RWPE1 (cell line): ENCODE results near the gene CYP2R1.
A peak's percentile ranks its signal among the peaks of the same experiment; 100 is the strongest.

Experiments
- CTCF ChIA-PET: fragments of 350-600 bp; sonication (Branson Sonifier 250); formaldehyde crosslinking; extraction: SDS; loops from one replicate; lab custom pipeline; 2021; lab: Yijun Ruan, JAX
- POLR2A ChIA-PET: fragments of 400-600 bp; formaldehyde crosslinking; extraction: SDS; loops from one replicate; lab custom pipeline; 2020; ENCODE audit warnings: antibody characterized with exemption; ENCODE audit not compliant: low non-redundant PET; lab: Yijun Ruan, JAX
- DNase-seq: peaks from one replicate; pipeline ENCODE4 v3.0.0; 2012; ENCODE audit warnings: low spot score
- H3K27ac ChIP-seq: fragments of 450-650 bp; 2 replicates; pipeline ENCODE4 v1.5.1; 2017
- TF ChIP-seq, protein P1 (sequence below): fragments of 450-650 bp; conservative IDR thresholded peaks from 2 replicates; pipeline ENCODE4 v1.5.1; 2017; ENCODE audit warnings: low read depth, mild to moderate bottlenecking

CYP2R1 gene

DNA sequence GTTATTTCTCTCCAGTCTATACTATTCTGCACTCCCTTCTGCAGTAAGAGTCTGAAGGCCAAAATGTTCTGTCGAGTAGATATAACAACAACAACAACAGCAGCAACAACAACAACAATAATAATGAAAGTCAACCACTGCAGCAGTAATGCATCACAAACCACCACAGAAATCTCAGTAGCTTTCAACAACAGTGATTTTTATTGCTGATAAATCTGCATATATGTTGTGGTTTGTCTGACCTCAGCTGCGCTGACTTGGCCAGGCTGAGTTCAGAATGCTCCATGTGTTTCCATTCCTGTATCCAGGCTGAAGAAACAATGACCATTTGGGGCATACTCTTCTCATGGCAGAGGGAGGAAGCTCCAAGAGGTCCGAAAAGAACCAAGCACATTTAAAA is 32.3 kb upstream of the CYP2R1 start:
- DNase-seq: no peak
- ChIA-PET CTCF (interaction anchor here (1.6 kb wide), 1 partner anchor 16 kb away, joined by 5 read pairs; no protein-coding TSS in a partner anchor), POLR2A (no interaction called here)
- no peak overlapping the region for H3K27ac ChIP-seq
- TF ChIP-seq, protein P1, sequence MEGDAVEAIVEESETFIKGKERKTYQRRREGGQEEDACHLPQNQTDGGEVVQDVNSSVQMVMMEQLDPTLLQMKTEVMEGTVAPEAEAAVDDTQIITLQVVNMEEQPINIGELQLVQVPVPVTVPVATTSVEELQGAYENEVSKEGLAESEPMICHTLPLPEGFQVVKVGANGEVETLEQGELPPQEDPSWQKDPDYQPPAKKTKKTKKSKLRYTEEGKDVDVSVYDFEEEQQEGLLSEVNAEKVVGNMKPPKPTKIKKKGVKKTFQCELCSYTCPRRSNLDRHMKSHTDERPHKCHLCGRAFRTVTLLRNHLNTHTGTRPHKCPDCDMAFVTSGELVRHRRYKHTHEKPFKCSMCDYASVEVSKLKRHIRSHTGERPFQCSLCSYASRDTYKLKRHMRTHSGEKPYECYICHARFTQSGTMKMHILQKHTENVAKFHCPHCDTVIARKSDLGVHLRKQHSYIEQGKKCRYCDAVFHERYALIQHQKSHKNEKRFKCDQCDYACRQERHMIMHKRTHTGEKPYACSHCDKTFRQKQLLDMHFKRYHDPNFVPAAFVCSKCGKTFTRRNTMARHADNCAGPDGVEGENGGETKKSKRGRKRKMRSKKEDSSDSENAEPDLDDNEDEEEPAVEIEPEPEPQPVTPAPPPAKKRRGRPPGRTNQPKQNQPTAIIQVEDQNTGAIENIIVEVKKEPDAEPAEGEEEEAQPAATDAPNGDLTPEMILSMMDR: no peak

DNA sequence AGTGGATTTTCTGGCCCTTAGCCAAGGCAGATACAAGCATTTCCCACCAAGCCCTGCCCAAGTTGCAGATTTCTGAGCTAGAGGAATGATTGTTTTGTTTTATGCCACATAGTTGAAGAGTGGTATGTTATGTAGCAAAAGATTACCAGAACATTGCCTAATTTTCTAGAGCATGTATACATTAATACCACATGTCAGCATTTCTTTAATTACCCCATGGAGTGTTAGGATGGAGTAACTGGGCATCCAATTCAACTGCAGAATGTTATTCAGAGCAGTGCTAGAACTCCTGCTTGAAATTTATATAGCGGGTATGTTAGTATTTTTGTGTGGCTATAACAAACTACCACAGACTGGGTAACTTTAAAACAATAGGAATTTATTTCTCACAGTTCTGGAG is 24.4 kb upstream of the CYP2R1 start:
- DNase-seq: no peak
- CTCF ChIA-PET: interaction anchor here (1.2 kb wide), 1 partner anchor 159 kb away, joined by 3 read pairs; no protein-coding TSS in a partner anchor
- POLR2A ChIA-PET: no interaction called here
- no peak overlapping the region for H3K27ac ChIP-seq
- TF ChIP-seq, protein P1: no peak

DNA sequence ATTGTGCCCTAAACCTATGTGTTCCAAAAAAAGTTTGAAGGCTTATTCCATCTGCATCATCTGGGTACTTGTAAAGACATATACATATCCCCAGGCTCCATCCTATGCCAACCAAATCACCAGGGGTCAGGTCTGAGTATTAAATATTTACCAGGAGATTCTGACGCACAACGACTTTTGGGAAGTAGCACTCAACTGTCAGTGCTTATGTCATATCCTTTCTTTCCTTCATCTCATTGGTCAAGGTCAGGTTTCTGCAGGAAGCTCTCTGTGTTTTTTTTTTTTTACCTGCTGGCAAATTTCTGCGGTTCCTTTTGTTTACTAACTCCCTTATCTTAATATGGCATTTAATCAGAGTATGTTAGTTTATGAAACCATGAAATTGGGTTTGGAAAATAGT is 22.5 kb upstream of the CYP2R1 start:
- TF ChIP-seq, protein P1: no peak
- ChIA-PET POLR2A (no interaction called here), CTCF (no interaction called here)
- DNase-seq: no peak
- no peak overlapping the region for H3K27ac ChIP-seq

DNA sequence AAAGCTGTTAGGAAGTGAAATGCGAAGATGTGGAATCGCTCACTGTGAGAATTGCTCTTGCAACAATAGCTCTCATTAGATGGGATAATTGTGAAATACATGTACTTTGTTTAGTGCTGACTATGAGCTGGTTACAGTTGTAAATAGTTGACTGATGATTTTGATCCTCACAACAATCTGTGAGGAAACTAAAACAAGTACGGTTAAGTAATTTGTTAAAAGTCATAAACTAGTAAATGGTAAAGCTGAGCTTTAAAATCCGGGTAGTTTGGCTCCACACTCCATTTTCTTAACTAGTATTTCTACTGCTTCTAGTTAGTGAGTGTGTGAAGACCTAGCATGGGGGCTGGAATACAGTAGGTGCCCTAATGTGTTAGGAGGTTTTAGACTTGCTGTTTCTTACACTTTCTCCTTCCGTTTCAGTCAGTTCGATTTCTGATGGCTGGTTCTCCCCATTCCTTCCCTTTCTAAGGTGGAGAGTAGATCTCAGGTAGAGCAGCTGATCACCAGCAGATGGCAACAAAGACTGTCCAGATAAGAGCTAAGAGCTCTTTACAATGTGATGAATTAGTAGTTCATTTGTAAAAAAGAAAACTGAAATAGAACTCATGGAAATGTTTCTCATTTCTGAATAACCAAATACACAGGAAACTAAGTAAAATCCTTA is 16.3 kb upstream of the CYP2R1 start:
- ChIA-PET CTCF (interaction anchor here (0.6 to 3.2 kb wide), 25 partner anchors 11 to 1699 kb away, joined by 3 to 18 read pairs (median 4); partner anchors contain the start of genes CALCB and CYP2R1), POLR2A (no interaction called here)
- TF ChIP-seq, protein P1: peak; percentile 74
- DNase-seq: peak; percentile 48
- H3K27ac ChIP-seq: no peak overlapping the region

DNA sequence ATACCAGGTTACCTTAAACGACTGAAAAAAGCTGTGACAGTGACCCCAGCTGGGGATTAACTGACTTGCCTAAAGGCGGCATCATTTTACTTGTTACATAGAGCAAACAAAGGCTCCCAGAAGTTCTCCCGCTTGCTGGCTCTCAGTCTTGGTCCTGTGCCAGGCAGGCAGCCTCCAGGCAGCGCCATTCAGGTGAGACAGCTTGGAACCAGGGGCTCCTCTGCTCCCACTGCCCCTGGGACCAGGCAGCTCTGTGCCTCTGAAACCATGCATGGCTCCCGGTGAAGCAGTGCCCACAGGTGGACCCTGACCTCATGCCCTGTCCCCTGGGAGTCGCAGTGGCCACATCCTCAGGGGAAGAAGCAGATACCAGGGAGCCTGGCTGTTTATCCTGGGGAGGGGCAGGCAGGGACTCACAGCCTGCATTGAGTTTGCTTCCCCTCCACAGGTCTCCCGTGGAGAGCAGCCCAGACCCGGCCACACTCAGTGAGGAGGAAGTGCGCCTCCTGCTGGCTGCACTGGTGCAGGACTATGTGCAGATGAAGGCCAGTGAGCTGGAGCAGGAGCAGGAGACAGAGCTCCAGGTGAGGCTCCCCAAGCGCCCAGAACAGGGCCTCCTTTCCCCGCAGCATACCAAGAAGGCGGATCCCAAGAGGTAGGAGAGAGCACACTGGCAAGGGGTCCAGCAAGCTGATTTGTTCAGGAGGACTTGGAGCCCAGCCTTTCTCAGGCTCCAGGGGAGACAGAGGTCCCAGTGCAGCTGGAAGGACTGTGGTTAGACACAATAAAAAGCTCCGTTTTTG is 15.6 kb upstream of the CYP2R1 start:
- TF ChIP-seq, protein P1: no peak
- no peak for DNase-seq
- H3K27ac ChIP-seq: no peak overlapping the region
- ChIA-PET CTCF (interaction anchor here (0.6 to 3.2 kb wide), 22 partner anchors 12 to 1700 kb away, joined by 3 to 18 read pairs (median 4); partner anchors contain the start of gene CALCB), POLR2A (no interaction called here)

DNA sequence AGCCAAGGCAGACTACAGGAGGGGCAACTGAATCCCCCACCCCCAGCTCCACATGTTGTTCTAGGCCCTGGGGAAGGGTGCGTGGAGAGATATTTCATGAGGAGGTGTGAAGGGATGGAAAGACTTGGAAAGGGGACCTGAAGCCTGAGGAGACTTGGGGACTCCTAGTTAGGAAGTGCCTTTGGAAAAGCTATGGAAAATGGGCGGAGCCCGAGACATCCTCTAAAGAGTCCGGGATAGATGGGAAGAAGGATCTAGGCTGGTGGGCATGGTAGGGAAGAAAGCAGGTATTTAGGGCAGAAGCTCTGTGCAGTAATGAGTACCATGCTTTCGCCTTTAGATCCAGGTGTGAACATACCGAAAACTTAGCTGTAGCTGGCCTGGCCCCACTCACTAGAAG is 15.0 kb upstream of the CYP2R1 start:
- TF ChIP-seq, protein P1: no peak
- no peak overlapping the region for H3K27ac ChIP-seq
- POLR2A ChIA-PET: no interaction called here

More for the DNA sequence above, 15.0 kb upstream of the CYP2R1 start:
- DNase-seq: no peak
- CTCF ChIA-PET: interaction anchor here (0.7 to 3.2 kb wide), 6 partner anchors 118 to 600 kb away, joined by 3 to 18 read pairs (median 5); no protein-coding TSS in a partner anchor
